Tibial nerve (tissue), 4 donors: ENCODE measurements around the gene PPAT. TPM values are rescaled to one million over a fixed set of nuclear protein-coding genes. Genes with fewer than 3 reads are reported as not detected.
A peak's percentile ranks its signal among the peaks of the same experiment; 100 is the strongest.

Experiments used
- DNase-seq, 2 donors: peaks; one replicate each; pipeline ENCODE4 v3.0.0-alpha.2; 2019; ENCODE audit warnings: low spot score in 2 of 2
- H3K27ac ChIP-seq, 4 donors: fragments of 200-600 bp; sonication (generic) in 3 of 4; one replicate each; pipeline ENCODE4 v1.5.1; 2017 to 2019; ENCODE audit warnings: mild to moderate bottlenecking in 1 of 4
- H3K27me3 ChIP-seq, 2 donors: fragments of 200-600 bp; sonication (generic) in 1 of 2; one replicate each; pipeline versions ENCODE4 v1.5.1 to v1.6.0; 2017 to 2019
- H3K36me3 ChIP-seq, 3 donors: fragments of 200-600 bp; sonication (generic); one replicate each; pipeline ENCODE4 v1.5.1; 2018 to 2019
- H3K4me1 ChIP-seq, 4 donors: fragments of 200-600 bp; sonication (generic) in 3 of 4; one replicate each; pipeline ENCODE4 v1.5.1; 2017 to 2019
- H3K4me3 ChIP-seq, 4 donors: fragments of 200-600 bp; sonication (generic) in 3 of 4; one replicate each; pipeline ENCODE4 v1.5.1; 2017 to 2019; ENCODE audit warnings: mild to moderate bottlenecking in 1 of 4, moderate library complexity in 1 of 4
- H3K9me3 ChIP-seq, 4 donors: fragments of 200-600 bp; sonication (generic) in 3 of 4; one replicate each; pipeline ENCODE4 v1.5.1; 2017 to 2019
- CTCF ChIP-seq, 5 experiments: fragments of 200-600 bp in 3 of 5; fragments of 450-650 bp in 2 of 5; sonication (generic) in 3 of 5; IDR thresholded peaks; one replicate each; pipeline ENCODE4 v1.5.1; 2016 to 2019; ENCODE audit warnings: antibody characterized with exemption in 5 of 5, mild to moderate bottlenecking in 3 of 5, moderate library complexity in 2 of 5
- EP300 ChIP-seq, 2 donors: sonication (generic); formaldehyde crosslinking; IDR thresholded peaks; one replicate each; pipeline ENCODE4 v1.6.1; 2017; ENCODE audit warnings: antibody characterized with exemption in 2 of 2, mild to moderate bottlenecking in 1 of 2
- POLR2A ChIP-seq, 2 donors: fragments of 450-650 bp; IDR thresholded peaks; one replicate each; pipeline ENCODE4 v1.6.1; 2017; ENCODE audit warnings: antibody characterized with exemption in 2 of 2, mild to moderate bottlenecking in 2 of 2, moderate library complexity in 2 of 2
- WGBS, 2 donors: methylation state at CpG; one replicate each; pipeline ENCODE4 v1.1.5; 2018; 5-methylcytosine and 5-hydroxymethylcytosine counted together
- total RNA-seq, 4 donors: library from RNA; depleted of rRNA; stranded (reverse); fragments of >200 nt; gene quantifications; one replicate each; pipeline ENCODE4 v1.1.0, GENCODE V29; 2016

PPAT gene
- total RNA-seq, 4 donors from 2014 or later, result 2.2 to 7.8 (median 3.8) TPM

DNA sequence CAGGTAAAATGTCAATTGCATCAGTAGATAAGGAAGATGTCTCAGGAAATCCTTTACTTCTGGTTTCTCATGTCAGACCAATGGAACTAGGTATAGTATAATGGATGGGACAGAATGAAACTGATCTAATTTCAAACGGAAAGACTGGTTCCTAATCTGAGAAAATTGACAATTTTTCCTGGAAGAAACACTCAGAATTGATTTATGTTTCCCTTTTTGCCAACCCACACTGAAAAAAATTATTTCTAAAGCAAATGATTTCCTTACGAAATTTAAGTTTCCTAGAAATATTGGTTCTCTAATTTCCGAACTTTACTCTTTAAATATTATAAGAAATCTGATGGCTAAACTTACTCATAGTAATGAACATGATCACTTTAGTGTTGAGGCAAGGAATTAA, 19.1 kb downstream of the PPAT start:
- Histone ChIP-seq H3K4me1 (peaks cover 0 to 2% (median 0%) of the 10 kb centered on the region in 4 donors), H3K9me3 (no peaks in the 10 kb centered on the region), H3K4me3 (no peak overlapping the region), H3K36me3 (no peaks in the 10 kb centered on the region), H3K27me3 (no peaks in the 10 kb centered on the region), H3K27ac (no peak overlapping the region)
- 77% methylated on average over 3 of the region's 3 CpGs for WGBS, 2 donors
- DNase-seq, result no peak
- TF ChIP-seq POLR2A (IDR thresholded peaks at IDR 0.05), result no peak
- no peak for TF ChIP-seq CTCF (IDR thresholded peaks at IDR 0.05)
- TF ChIP-seq EP300 (IDR thresholded peaks at IDR 0.05), result no peak

DNA sequence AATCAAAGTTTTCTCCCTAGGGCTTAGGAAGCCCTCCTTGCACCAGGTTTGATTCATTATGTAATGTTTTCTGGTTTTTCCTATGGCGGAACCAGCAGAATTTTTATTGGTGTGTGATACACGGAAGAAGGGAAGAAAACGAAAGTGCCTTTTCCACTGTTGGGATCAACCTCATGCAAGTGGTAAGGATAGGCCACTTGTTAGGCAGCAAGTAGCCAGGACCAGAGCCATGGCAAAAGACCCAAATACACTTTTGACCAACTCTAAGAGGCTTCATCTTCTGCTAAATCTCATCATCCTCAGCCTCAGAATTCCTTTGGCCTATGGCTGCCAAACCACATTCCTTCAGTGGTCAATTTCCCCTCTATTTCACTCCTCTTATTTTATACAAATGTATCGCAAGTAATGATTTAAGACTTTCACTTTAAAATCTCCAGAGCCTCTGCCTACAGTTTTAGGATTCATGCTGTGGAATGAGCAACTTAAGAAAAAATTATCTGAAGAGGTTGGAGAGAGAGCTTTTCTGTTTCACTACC, 21.2 kb downstream of the PPAT start:
- DNase-seq, result no peak
- no peaks in the 10 kb centered on the region for H3K36me3 ChIP-seq
- peaks cover 0 to 21% (median 4%) of the 10 kb centered on the region in 4 donors for H3K4me1 ChIP-seq
- no peak overlapping the region for H3K27ac ChIP-seq
- 78 to 82% methylated on average over 4 of the region's 4 CpGs for WGBS, 2 donors
- H3K4me3 ChIP-seq, result no peak overlapping the region
- TF ChIP-seq CTCF (IDR thresholded peaks at IDR 0.05), result no peak
- TF ChIP-seq EP300 (IDR thresholded peaks at IDR 0.05), result no peak
- no peak for TF ChIP-seq POLR2A (IDR thresholded peaks at IDR 0.05)
- H3K9me3 ChIP-seq, result no peaks in the 10 kb centered on the region
- no peaks in the 10 kb centered on the region for H3K27me3 ChIP-seq

GRCh38 chr4:56410247-56411062, 25.0 kb downstream of the PPAT start:
- Histone ChIP-seq H3K9me3 (no peaks in the 10 kb centered on the region), H3K4me3 (peak overlapping the region in 3 of 4 donors; percentile 11 to 32 (median 13)), H3K27me3 (no peaks in the 10 kb centered on the region), H3K27ac (peak overlapping the region in 3 of 4 donors; percentile 22 to 69 (median 44)), H3K4me1 (peaks cover 0 to 21% (median 4%) of the 10 kb centered on the region in 4 donors), H3K36me3 (peaks cover 0 to 10% (median 0%) of the 10 kb centered on the region in 3 donors)
- peak in 1 of 2 donors; percentile 78 for DNase-seq
- WGBS, 2 donors, result 5 to 20% methylated on average over 4 of the region's 4 CpGs
- TF ChIP-seq CTCF (IDR thresholded peaks at IDR 0.05) (no peak), EP300 (IDR thresholded peaks at IDR 0.05) (peak; percentile 62 to 87)

GRCh38 chr4:56409511-56410090, 25.8 kb downstream of the PPAT start:
- no peak for DNase-seq
- Histone ChIP-seq H3K27me3 (no peaks in the 10 kb centered on the region), H3K36me3 (peaks cover 0 to 12% (median 0%) of the 10 kb centered on the region in 3 donors), H3K4me3 (no peak overlapping the region), H3K4me1 (peaks cover 0 to 21% (median 4%) of the 10 kb centered on the region in 4 donors), H3K27ac (peak overlapping the region in 3 of 4 donors; percentile 22 to 69 (median 44)), H3K9me3 (no peaks in the 10 kb centered on the region)
- TF ChIP-seq CTCF (IDR thresholded peaks at IDR 0.05) (no peak), EP300 (IDR thresholded peaks at IDR 0.05) (no peak), POLR2A (IDR thresholded peaks at IDR 0.05) (no peak)
- 10% methylated on average over 1 of the region's 1 CpG for WGBS, 2 donors

GRCh38 chr4:56408978-56409377, 26.4 kb downstream of the PPAT start:
- no peak for DNase-seq
- no peak for TF ChIP-seq CTCF (IDR thresholded peaks at IDR 0.05)
- no peak for TF ChIP-seq EP300 (IDR thresholded peaks at IDR 0.05)
- no peak for TF ChIP-seq POLR2A (IDR thresholded peaks at IDR 0.05)
- Histone ChIP-seq H3K4me3 (no peak overlapping the region), H3K36me3 (peaks cover 0 to 13% (median 0%) of the 10 kb centered on the region in 3 donors), H3K9me3 (no peaks in the 10 kb centered on the region), H3K4me1 (peaks cover 0 to 21% (median 4%) of the 10 kb centered on the region in 4 donors), H3K27ac (no peak overlapping the region), H3K27me3 (no peaks in the 10 kb centered on the region)
- WGBS, 2 donors, result 93 to 98% methylated on average over 2 of the region's 2 CpGs
